ENCODE measurements around the gene KLHL22. TPM values are rescaled to one million over a fixed set of nuclear protein-coding genes. Genes with fewer than 3 reads are reported as not detected.

Gene KLHL22
- total and polyA plus RNA-seq, 2 of the 13 experiments (the other 11 are each of a cell fraction or from before 2014, with no cell fraction given) = 10.9 to 14.8 TPM

- TF ChIP-seq LCORL (IDR thresholded peaks at IDR 0.05) (peak; percentile 38; the same call in 1 of the 2 replicates), LCORL (CRISPR knock-in tag; IDR thresholded peaks at IDR 0.05) (no peak), RBFOX2 (IDR thresholded peaks at IDR 0.05; ENCODE audit: low read depth, low read length) (peak; percentile 52), RNF219 (CRISPR knock-in tag; IDR thresholded peaks at IDR 0.05) (no peak; the same call in 1 of the 2 replicates), HCFC1 (IDR thresholded peaks at IDR 0.05; ENCODE audit: low read depth, low read length) (no peak), ZBTB7B (CRISPR knock-in tag; IDR thresholded peaks at IDR 0.05) (no peak), ZNF12 (CRISPR knock-in tag; IDR thresholded peaks at IDR 0.05) (no peak), ZBTB3 (CRISPR knock-in tag; IDR thresholded peaks at IDR 0.05; ENCODE audit: borderline replicate concordance, low read depth) (no peak; the same call in 1 of the 2 replicates), CBFB (CRISPR knock-in tag; IDR thresholded peaks at IDR 0.05) (peak; percentile 58), HNRNPK (IDR thresholded peaks at IDR 0.05; ENCODE audit: low read depth, low read length, poor library complexity, severe bottlenecking) (peak; percentile 75), HINFP (CRISPR knock-in tag; IDR thresholded peaks at IDR 0.05; ENCODE audit: low read depth) (peak; percentile 68; the same call in 1 of the 2 replicates), DBP (CRISPR knock-in tag; IDR thresholded peaks at IDR 0.05; ENCODE audit: not compliant biosample characterization) (no peak), TEAD2 (CRISPR knock-in tag; IDR thresholded peaks at IDR 0.05) (no peak), GFI1 (CRISPR knock-in tag; IDR thresholded peaks at IDR 0.05; ENCODE audit: borderline replicate concordance) (peak; percentile 57; the same call in 1 of the 2 replicates), HOXA5 (CRISPR knock-in tag; IDR thresholded peaks at IDR 0.05) (no peak), SIX1 (CRISPR knock-in tag; IDR thresholded peaks at IDR 0.05; ENCODE audit: borderline replicate concordance) (no peak), ATF4 (CRISPR knock-in tag; IDR thresholded peaks at IDR 0.05) (no peak), MTF2 (CRISPR knock-in tag; IDR thresholded peaks at IDR 0.05; ENCODE audit: borderline replicate concordance) (no peak; the same call in 1 of the 2 replicates), CC2D1A (CRISPR knock-in tag; IDR thresholded peaks at IDR 0.05) (no peak), ZFP41 (CRISPR knock-in tag; IDR thresholded peaks at IDR 0.05; ENCODE audit: borderline replicate concordance) (no peak), GATA4 (IDR thresholded peaks at IDR 0.05; ENCODE audit: borderline replicate concordance, low read depth) (0 out of 2 replicates have a peak, but pooled peaks have one; percentile 29), ZNF619 (CRISPR knock-in tag; IDR thresholded peaks at IDR 0.05) (0 out of 2 replicates have a peak, but pooled peaks have one; percentile 28), FOXO1 (CRISPR knock-in tag; IDR thresholded peaks at IDR 0.05) (0 out of 2 replicates have a peak, but pooled peaks have one; percentile 22), ZNF792 (CRISPR knock-in tag; IDR thresholded peaks at IDR 0.05) (peak; percentile 72), YEATS2 (CRISPR knock-in tag; IDR thresholded peaks at IDR 0.05; ENCODE audit: borderline replicate concordance) (peak; percentile 58; the same call in 1 of the 2 replicates), SKI (IDR thresholded peaks at IDR 0.05; ENCODE audit: partially characterized antibody) (no peak)
Measured at GRCh38 chr22:20495861-20496681, 476 bp upstream of the KLHL22 start (continued).

Data from HepG2 (cell line).